Esophagus squamous epithelium (tissue), 4 donors: ENCODE measurements around the gene MAD1L1.

ENCODE experiments used
- CTCF ChIP-seq, 6 experiments: fragments of 450-650 bp in 4 of 6; fragments of 200-600 bp in 2 of 6; sonication (generic) in 2 of 6; IDR thresholded peaks; one replicate each; pipeline ENCODE4 v1.5.1; 2016 to 2019; ENCODE audit warnings: antibody characterized with exemption in 6 of 6, mild to moderate bottlenecking in 4 of 6, moderate library complexity in 4 of 6
- POLR2A ChIP-seq, 4 donors: fragments of 450-650 bp; IDR thresholded peaks; one replicate each; pipeline ENCODE4 v1.6.1; 2017; ENCODE audit warnings: antibody characterized with exemption in 4 of 4, mild to moderate bottlenecking in 4 of 4, moderate library complexity in 3 of 4

- TF ChIP-seq CTCF (IDR thresholded peaks at IDR 0.05): no peak
- TF ChIP-seq POLR2A (IDR thresholded peaks at IDR 0.05): no peak
Measured at GRCh38 chr7:2023877-2024566, 208.7 kb downstream of the MAD1L1 start.
